Stimulated activated CD8-positive, alpha-beta memory T cell treated with anti-CD3 and anti-CD28 coated beads, Interleukin-15, amount 100 ng/mL, for 1 hour (primary cell): ENCODE measurements around the gene MYO9B.

Experiments
- DNase-seq: peaks from one replicate; pipeline ENCODE4 v3.0.0-alpha.2; 2020; ENCODE audit warnings: low read depth

MYO9B gene

DNA sequence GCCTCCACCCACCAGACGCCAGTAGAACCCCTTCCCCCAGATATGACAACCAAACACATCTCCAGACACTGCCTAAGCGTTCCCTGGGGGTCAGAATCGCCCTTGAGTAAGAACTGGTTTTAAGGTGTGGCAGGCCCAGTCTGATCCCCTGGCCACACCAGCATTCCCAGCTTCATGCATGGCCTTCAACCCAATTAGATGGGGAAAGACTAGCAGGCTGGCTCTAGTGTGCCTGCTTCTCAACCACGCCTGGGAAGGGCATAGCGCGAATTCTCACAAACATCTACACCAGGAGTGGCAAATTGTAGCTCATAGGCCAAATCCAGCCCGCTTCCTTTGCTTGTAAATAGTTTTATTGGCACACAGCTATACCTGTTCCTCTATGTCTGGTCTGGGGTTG, 13.9 kb upstream of the MYO9B start:
- DNase-seq, result no peak

DNA sequence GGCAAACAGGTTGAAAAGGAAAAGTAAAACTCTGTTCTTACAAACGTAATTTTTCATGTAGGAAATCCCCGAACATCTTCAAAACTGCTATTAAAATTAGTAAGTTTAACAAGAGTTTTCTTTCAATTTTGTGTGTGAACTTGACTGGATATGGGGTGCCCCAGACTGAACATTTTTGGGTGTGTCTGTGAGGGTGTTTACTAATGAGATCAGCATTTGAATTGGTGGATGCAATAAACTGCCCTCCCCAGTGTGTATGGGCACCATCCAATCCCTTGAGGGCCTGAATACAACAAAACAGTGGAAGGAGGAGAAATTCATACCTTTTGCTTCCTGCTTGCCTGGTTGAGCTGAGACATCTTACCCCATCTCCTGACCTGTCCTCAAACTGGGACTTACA, 12.1 kb upstream of the MYO9B start:
- no peak for DNase-seq

GRCh38 chr19:17069193-17069592, 6.4 kb upstream of the MYO9B start:
- no peak for DNase-seq

GRCh38 chr19:17070421-17070820, 5.2 kb upstream of the MYO9B start:
- no peak for DNase-seq

DNA sequence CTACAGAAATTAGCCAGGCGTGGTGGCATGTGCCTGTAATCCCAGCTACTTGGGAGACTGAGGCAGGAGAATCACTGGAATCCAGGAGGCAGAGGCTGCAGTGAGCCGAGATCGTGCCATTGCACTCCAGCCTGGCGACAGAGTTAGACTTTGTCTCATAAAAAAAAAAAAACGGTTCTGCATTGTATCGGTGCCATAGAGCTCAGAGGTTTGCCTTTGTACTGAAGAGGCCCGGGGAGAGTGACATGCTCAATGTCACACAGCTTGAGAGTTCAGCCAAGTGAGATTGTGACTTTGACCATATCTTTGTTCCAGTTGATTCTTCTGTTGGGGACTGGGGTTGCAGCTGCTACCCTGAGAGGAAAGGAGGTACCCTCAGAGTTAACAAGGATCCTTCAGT, 4.7 kb upstream of the MYO9B start:
- DNase-seq, result no peak

- no peak for DNase-seq
Measured at GRCh38 chr19:17073869-17074633, 1.5 kb upstream of the MYO9B start.

GRCh38 chr19:17074634-17075034, 943 bp upstream of the MYO9B start:
- DNase-seq, result no peak

DNA sequence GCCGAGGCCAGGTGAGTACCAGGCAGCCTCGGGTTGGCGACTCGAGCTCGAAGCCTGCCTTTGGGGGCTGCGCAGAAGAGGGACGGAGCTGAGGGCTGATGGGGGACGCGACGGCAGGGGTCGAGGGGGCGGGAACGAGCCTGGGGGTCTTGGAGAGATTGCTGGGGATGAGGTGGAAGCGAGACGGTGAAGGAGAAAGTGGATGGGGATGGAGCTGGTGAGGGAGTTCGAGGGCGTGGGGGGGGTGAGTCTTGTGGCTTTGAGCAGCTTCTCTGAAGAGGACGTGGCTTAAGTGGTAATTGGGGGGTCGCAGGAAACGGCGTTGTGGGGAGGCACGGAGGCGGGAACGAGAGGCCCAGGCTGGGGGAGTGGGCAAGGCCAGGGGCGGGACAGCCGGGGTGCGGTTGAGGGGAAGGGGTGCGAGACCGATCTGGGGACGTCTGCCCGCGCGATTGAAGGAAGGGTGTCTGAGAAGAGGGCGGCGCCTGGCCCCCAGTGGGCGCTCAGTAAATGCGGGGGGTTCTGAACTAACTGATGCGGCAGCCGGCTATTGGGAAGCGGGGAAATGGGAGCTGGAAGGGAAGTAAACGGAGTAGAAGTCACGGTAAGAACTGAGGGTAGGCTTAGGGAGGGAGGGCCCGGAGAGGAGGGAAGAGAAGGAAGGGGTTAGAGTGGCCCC, 426 bp downstream of the MYO9B start:
- peak; percentile 30 for DNase-seq

DNA sequence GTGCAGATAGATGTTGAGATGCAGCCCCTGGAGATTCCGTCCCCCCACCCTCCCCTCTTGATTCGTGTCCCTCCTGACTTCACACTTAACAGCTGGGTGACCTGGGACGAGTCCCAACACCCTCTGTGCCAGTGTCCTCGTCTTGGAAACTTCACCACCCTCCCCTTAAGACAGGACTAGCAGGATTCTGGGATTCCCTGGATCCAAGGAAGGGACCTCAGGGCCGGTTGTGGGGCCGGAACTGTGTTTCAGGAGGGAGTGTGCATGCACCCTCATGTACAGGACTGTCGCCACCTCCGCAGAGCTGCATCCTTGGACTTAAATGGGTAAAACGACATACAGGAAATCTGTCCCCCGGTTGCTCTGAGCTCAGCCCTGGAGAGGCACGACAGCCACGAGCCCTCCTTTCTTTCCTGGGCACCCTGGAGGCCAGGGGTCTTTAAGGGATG, 990 bp downstream of the MYO9B start:
- DNase-seq, result no peak

DNA sequence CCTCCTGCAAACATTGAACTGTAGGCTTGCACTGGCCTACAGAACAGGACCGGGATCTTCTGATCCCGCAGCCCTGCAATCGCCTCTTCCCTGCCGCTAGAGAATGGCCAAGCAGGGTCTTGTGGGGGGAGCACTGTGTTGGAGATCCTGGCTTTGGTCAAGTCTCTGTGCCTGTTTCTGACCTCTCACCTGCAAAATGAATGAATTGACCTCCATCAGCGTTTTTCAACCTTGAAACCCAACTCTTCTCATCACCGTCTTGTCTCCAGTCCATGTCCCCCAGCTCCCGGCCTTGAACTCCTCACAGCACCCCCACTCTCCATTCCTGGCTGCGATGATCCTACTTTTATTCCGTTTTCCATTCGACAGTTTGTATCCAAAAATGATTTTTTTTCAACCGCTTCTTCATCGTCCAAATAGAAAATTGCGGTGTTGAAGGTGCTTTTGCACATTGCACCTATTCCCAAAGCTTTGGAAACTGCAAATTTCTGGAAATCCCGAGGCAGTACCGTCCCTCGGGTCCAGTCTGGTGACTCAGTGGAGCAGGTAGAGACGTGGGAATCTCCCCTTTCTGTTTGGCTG, 2.0 kb downstream of the MYO9B start:
- DNase-seq, result no peak

GRCh38 chr19:17078036-17078919, 2.7 kb downstream of the MYO9B start:
- DNase-seq, result no peak

DNA sequence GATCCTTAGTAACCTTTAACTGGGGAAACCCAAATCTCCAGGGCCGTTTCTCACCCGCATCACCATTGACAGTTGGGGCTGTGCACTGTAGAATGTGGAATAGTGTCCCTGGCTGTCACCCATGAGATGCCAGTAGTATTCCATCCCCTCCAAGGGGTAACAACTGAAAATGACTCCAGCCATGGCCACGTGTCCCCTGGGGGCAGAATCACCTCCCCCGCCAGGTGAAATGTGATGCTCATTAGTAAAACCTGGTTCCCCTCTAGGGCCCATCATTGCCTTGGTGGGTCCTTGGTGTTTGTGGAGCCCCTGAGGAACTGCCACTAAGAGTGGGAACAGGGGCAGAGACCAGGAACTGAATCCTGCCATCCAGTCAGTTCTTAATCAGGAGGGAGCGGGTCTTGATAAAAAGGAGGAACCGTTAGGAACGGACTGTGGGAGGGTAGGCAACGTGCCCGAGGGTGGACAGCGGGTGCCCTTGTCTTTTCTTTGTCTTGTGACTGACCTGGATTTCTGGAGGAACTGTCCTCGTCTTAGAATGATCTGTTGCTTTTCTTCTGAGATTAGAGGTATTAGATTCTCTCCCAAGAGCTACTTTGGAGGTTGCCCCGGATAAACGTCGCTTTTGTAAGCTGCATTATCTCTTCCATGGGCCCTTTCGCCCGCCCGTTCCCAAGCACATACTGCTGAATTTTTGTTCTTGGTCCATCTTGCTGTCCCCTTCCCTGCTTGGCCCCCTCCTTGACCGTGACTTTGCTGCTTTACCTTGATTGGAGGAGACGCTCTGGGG, 3.5 kb downstream of the MYO9B start:
- no peak for DNase-seq

GRCh38 chr19:17079710-17080439, 4.3 kb downstream of the MYO9B start:
- peak; percentile 37 for DNase-seq

DNA sequence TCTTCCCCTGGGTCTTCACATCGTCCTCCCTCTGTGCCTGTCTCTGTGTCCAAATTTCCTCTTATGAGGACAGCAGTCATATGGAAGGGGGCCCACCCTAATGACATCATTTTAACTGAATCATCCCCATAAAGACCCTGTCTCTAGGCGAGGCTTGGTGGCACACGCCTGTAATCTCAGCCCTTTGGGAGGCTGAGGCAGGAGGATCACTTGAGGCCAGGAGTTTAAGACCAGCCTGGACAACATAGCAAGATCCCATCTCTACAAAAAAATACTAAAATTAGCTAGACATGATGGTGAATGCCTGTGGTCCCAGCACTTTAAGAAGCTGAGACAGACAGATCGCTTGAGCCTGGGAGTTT, 4.8 kb downstream of the MYO9B start:
- DNase-seq, result no peak

DNA sequence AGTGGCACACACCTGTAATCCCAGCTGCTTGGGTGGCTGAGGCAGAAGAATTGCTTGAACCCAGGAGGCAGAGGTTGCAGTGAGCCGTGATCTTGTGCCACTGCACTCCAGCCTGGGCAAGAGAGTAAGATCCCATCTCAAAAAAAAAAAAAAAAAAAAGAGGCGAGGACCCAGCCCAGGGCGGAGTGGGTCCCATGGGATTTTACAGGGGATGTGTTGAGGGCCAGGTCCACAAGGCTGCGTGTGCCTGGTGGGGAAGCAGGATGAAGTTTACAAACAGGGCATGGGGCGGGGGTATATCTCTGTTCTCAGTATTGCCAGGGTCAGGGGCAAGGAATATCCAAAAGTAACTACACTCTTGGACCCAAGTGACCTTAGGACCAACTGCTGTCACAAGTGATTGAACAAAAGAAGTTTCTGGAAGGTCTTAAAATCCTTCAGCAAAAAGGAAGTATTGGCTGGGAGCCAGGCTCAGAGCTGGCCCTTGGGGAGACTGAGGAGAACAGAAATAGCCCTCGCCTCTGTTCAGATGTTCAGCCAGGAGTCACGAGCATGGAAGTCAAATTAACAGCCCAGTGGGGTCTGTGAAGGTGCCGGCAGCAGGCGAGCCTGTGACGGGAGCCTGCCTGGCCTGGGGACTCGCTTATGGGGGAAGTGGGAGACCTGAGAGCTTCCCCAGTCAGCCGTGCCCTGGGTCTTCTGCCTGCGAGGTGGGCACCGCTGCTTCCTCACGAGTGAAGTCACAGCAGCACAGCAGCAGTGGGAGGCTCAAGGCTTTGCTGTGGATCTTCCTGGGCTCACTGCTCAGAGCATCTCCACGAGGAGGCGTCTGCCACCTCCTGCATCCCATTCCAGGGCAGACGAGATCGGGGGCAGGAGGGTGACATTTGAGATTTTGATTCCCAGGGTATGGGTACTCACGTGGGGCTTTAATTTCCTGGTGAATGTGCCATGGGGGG, 6.4 kb downstream of the MYO9B start:
- DNase-seq, result no peak

DNA sequence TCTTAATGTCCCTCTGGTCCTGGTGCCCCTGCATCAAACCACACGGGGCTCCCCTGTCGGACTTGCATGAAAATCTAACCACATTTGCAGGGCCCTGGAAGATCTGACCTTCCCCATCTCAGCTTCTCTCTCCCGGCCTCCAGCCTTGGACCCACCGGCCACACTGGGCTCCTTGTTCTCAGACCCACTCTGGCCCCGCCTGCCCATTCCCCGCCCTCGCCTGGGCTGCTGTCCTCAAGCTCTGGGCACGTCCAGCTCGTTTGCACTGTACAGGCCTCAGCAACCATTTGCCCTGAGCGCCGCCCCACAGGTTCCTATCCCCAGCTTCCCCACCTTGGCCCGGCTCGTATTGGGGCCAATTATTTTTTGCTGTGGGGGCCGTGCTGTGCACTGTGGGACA, 10.5 kb downstream of the MYO9B start:
- DNase-seq, result no peak

DNA sequence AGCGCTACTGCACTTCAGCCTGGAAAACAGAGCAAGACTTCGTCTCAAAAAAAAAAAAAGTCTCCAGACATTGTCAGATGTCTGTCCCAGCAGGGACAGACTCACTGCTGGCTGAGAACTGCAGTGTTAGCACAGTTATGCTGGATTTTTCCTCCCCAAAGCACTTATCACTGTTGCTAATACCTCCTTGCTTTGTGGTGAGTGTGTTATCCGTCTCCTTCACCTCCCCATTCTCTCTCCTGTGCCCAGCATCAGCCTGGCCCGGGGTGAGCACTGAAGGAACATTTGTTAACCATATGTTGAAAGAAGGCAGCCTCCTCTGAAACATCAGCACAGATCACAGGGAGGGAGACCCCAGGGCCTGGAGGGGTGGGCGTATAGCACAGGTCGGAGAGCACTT, 11.3 kb downstream of the MYO9B start:
- DNase-seq, result no peak

DNA sequence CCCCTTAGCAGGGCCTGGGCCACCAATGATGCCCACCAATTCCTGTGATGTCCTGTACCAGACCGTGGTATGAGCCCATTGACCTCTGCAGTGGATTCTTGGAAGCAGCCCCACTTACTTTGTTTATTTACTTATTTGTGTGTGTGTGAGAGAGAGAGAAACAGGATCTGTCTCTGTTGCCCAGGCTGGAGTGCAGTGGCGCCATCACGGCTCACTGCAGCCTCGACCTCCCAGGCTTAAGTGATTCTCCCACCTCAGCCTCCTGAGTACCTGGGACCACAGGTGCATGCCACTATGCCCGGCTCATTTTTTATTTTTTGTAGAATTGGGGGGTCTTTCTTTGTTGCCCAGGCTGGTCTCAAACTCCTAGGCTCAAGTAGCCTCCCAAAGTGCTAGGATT, 13.0 kb downstream of the MYO9B start:
- no peak for DNase-seq

GRCh38 chr19:17090583-17090982, 15.0 kb downstream of the MYO9B start:
- no peak for DNase-seq
